ENCODE measurements around the gene ZNF460. TPM values are rescaled to one million over a fixed set of nuclear protein-coding genes. Genes with fewer than 3 reads are reported as not detected.

ZNF460 gene
- total and polyA plus RNA-seq, 2 donors (not counting 1 experiment from before 2014, with no cell fraction given) = 13.1 to 78.1 TPM

DNA sequence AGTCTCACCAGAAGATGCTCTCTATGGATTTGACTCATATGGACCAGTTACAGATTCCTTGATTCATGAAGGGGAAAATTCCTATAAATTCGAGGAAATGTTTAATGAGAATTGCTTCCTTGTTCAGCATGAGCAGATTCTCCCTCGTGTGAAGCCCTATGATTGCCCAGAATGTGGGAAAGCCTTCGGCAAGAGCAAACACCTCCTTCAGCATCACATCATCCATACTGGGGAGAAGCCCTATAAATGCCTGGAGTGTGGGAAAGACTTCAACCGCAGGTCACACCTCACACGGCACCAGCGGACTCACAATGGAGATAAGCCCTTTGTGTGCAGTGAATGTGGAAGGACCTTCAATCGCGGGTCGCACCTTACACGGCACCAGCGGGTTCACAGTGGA, 10.7 kb downstream of the ZNF460 start:
- Histone ChIP-seq H3K27ac (ENCODE audit: insufficient read depth, low read length) (no peak overlapping the region), H4K20me1 (ENCODE audit: control insufficient read depth, extremely low read depth, insufficient read depth, low read length) (no peaks in the 10 kb centered on the region), H3K9ac (ENCODE audit: insufficient read depth, low read length) (no peak overlapping the region), H2AFZ (ENCODE audit: low read length) (no peak overlapping the region), H3K4me2 (ENCODE audit: extremely low read depth, insufficient read depth, low read length) (no peak overlapping the region), H3K9me3 (ENCODE audit: control insufficient read depth, insufficient read depth, low read depth, low read length) (peaks cover 6% of the 10 kb centered on the region), H3K79me2 (ENCODE audit: control insufficient read depth, insufficient read depth, low read length) (peaks cover 56% of the 10 kb centered on the region), H3K36me3 (ENCODE audit: control insufficient read depth, insufficient read depth, low read length) (peaks cover 30% of the 10 kb centered on the region), H3K4me3 (replicated peaks in 1 of 4; ENCODE audit: control extremely low read depth in 1 of 4, insufficient read depth in 1 of 4, low read depth in 3 of 4, low read length in 4 of 4) (no peak overlapping the region), H3K4me1 (ENCODE audit: control insufficient read depth, extremely low read depth, insufficient read depth, low read length) (no peaks in the 10 kb centered on the region), H3K27me3 (ENCODE audit: control insufficient read depth, insufficient read depth, low read length) (no peaks in the 10 kb centered on the region)
- TF ChIP-seq EZH2 (IDR thresholded peaks at IDR 0.05; ENCODE audit: low read length, missing control alignments) = no peak
- TF ChIP-seq, protein P1, sequence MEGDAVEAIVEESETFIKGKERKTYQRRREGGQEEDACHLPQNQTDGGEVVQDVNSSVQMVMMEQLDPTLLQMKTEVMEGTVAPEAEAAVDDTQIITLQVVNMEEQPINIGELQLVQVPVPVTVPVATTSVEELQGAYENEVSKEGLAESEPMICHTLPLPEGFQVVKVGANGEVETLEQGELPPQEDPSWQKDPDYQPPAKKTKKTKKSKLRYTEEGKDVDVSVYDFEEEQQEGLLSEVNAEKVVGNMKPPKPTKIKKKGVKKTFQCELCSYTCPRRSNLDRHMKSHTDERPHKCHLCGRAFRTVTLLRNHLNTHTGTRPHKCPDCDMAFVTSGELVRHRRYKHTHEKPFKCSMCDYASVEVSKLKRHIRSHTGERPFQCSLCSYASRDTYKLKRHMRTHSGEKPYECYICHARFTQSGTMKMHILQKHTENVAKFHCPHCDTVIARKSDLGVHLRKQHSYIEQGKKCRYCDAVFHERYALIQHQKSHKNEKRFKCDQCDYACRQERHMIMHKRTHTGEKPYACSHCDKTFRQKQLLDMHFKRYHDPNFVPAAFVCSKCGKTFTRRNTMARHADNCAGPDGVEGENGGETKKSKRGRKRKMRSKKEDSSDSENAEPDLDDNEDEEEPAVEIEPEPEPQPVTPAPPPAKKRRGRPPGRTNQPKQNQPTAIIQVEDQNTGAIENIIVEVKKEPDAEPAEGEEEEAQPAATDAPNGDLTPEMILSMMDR (conservative IDR thresholded peaks at IDR 0.05 in 1 of 2, IDR thresholded peaks at IDR 0.05 in 1 of 2; ENCODE audit: low read depth in 1 of 2, low read length in 2 of 2) = no peak
- DNase-seq (ENCODE audit: low read depth in 2 of 2) = no peak

DNA sequence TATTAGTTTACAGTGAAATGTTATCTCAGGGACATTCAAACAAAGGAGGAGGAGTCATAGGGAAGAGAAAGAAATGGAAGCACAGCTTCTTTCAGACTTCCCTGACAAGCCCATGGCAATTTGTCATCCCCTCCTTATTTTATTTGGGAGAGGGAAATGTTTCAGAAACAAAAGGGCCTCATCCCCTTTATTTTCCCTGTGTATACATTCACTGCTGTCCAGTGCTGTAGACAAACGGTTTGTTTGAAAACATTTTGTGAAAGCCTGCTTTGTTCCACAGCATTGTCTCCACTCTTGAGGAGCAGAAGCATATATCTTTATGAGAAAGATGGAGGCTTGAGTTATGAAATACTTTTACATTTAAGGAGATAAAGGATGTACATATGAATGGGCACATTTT, 12.3 kb downstream of the ZNF460 start:
- TF ChIP-seq, protein P1 (conservative IDR thresholded peaks at IDR 0.05 in 1 of 2, IDR thresholded peaks at IDR 0.05 in 1 of 2; ENCODE audit: low read depth in 1 of 2, low read length in 2 of 2) = no peak
- Histone ChIP-seq H3K36me3 (ENCODE audit: control insufficient read depth, insufficient read depth, low read length) (peaks cover 25% of the 10 kb centered on the region), H2AFZ (ENCODE audit: low read length) (no peak overlapping the region), H3K4me3 (replicated peaks in 1 of 4; ENCODE audit: control extremely low read depth in 1 of 4, insufficient read depth in 1 of 4, low read depth in 3 of 4, low read length in 4 of 4) (no peak overlapping the region), H3K27ac (ENCODE audit: insufficient read depth, low read length) (no peak overlapping the region), H3K79me2 (ENCODE audit: control insufficient read depth, insufficient read depth, low read length) (peaks cover 45% of the 10 kb centered on the region), H3K9me3 (ENCODE audit: control insufficient read depth, insufficient read depth, low read depth, low read length) (peaks cover 6% of the 10 kb centered on the region), H3K27me3 (ENCODE audit: control insufficient read depth, insufficient read depth, low read length) (no peaks in the 10 kb centered on the region), H3K4me2 (ENCODE audit: extremely low read depth, insufficient read depth, low read length) (no peak overlapping the region), H3K4me1 (ENCODE audit: control insufficient read depth, extremely low read depth, insufficient read depth, low read length) (no peaks in the 10 kb centered on the region), H4K20me1 (ENCODE audit: control insufficient read depth, extremely low read depth, insufficient read depth, low read length) (no peaks in the 10 kb centered on the region), H3K9ac (ENCODE audit: insufficient read depth, low read length) (no peak overlapping the region)
- DNase-seq (ENCODE audit: low read depth in 2 of 2) = no peak

DNA sequence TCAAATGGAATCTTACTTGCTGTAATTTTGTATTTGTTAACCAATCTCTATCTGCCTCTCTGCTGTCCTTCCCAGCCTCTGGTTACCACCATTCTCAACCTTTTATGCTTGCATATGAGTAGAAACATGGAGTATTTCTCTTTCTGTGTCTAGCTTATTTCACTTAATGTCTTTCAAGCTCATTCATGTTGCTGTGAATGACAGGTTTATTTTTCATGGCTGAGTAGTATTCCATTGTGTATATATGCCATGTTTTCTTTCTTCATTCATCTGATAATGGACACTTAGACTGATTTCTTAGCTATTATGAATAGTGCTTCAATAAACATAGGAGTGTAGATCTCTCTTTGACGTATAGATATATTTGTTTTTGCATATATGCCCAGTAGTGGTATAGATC, 13.4 kb downstream of the ZNF460 start:
- Histone ChIP-seq H3K27ac (ENCODE audit: insufficient read depth, low read length) (no peak overlapping the region), H3K79me2 (ENCODE audit: control insufficient read depth, insufficient read depth, low read length) (peaks cover 34% of the 10 kb centered on the region), H2AFZ (ENCODE audit: low read length) (no peak overlapping the region), H3K4me1 (ENCODE audit: control insufficient read depth, extremely low read depth, insufficient read depth, low read length) (no peaks in the 10 kb centered on the region), H3K9ac (ENCODE audit: insufficient read depth, low read length) (no peak overlapping the region), H3K27me3 (ENCODE audit: control insufficient read depth, insufficient read depth, low read length) (no peaks in the 10 kb centered on the region), H4K20me1 (ENCODE audit: control insufficient read depth, extremely low read depth, insufficient read depth, low read length) (no peaks in the 10 kb centered on the region), H3K4me3 (replicated peaks in 1 of 4; ENCODE audit: control extremely low read depth in 1 of 4, insufficient read depth in 1 of 4, low read depth in 3 of 4, low read length in 4 of 4) (no peak overlapping the region), H3K9me3 (ENCODE audit: control insufficient read depth, insufficient read depth, low read depth, low read length) (peaks cover 6% of the 10 kb centered on the region), H3K4me2 (ENCODE audit: extremely low read depth, insufficient read depth, low read length) (no peak overlapping the region), H3K36me3 (ENCODE audit: control insufficient read depth, insufficient read depth, low read length) (peaks cover 23% of the 10 kb centered on the region)
- TF ChIP-seq, protein P1 (conservative IDR thresholded peaks at IDR 0.05 in 1 of 2, IDR thresholded peaks at IDR 0.05 in 1 of 2; ENCODE audit: low read depth in 1 of 2, low read length in 2 of 2) = no peak
- no peak for TF ChIP-seq EZH2 (IDR thresholded peaks at IDR 0.05; ENCODE audit: low read length, missing control alignments)
- no peak for DNase-seq (ENCODE audit: low read depth in 2 of 2)

Measured in fibroblast of lung (primary cell).